CD14-positive monocyte (primary cell): ENCODE measurements around the gene GRM4. TPM values are rescaled to one million over a fixed set of nuclear protein-coding genes. Genes with fewer than 3 reads are reported as not detected.

Experiments
- DNase-seq, 3 donors: peaks; one replicate each; pipeline ENCODE4 v3.0.0-alpha.2; 2011 to 2022
- H2AFZ ChIP-seq: 2 replicates; pipeline ENCODE4 v1.6.0; 2012; ENCODE audit warnings: mild to moderate bottlenecking, low read depth, low read length, inconsistent platforms; ENCODE audit not compliant: insufficient read depth, poor library complexity, severe bottlenecking
- H3K27ac ChIP-seq, 2 donors: 1 replicate in 1 of 2; 2 replicates in 1 of 2; pipeline ENCODE4 v1.5.1; 2012 to 2013; ENCODE audit warnings: low read length in 2 of 2, control low read depth in 1 of 2, inconsistent platforms in 1 of 2, low read depth in 1 of 2, mild to moderate bottlenecking in 1 of 2
- H3K27me3 ChIP-seq, 2 donors: one replicate each; pipeline versions ENCODE4 v1.6.0 to v1.6.1; 2011 to 2013; ENCODE audit warnings: low read length in 2 of 2; ENCODE audit not compliant: control insufficient read depth in 2 of 2, insufficient read depth in 2 of 2
- H3K36me3 ChIP-seq, 2 donors: replicated peaks in 1 of 2; 1 replicate in 1 of 2; 2 replicates in 1 of 2; pipeline versions ENCODE4 v1.5.1 to v1.6.1; 2012 to 2013; ENCODE audit warnings: low read length in 2 of 2, control low read depth in 1 of 2, inconsistent platforms in 1 of 2, mild to moderate bottlenecking in 1 of 2; ENCODE audit not compliant: insufficient read depth in 2 of 2, control insufficient read depth in 1 of 2
- H3K4me1 ChIP-seq, 2 donors: 1 replicate in 1 of 2; 2 replicates in 1 of 2; pipeline versions ENCODE4 v1.5.1 to v1.6.1; 2012 to 2013; ENCODE audit warnings: low read length in 2 of 2, control low read depth in 1 of 2, inconsistent platforms in 1 of 2, mild to moderate bottlenecking in 1 of 2, moderate library complexity in 1 of 2; ENCODE audit not compliant: insufficient read depth in 2 of 2, control insufficient read depth in 1 of 2
- H3K4me2 ChIP-seq: replicated peaks from 2 replicates; pipeline ENCODE3; 2012; ENCODE audit warnings: low read length, moderate library complexity, mild to moderate bottlenecking; ENCODE audit not compliant: poor library complexity, severe bottlenecking; ENCODE audit errors: extremely low read depth
- H3K4me3 ChIP-seq, 3 experiments: fragments of 200-600 bp in 1 of 3; sonication (generic) in 1 of 3; replicated peaks in 1 of 3; 1 replicate in 2 of 3; 2 replicates in 1 of 3; pipeline ENCODE4 v1.5.1; 2011 to 2013; ENCODE audit warnings: low read length in 3 of 3, mild to moderate bottlenecking in 3 of 3, control low read depth in 2 of 3, low read depth in 2 of 3, inconsistent platforms in 1 of 3, moderate library complexity in 1 of 3
- H3K79me2 ChIP-seq: 2 replicates; pipeline ENCODE4 v1.6.0; 2012; ENCODE audit warnings: mild to moderate bottlenecking, control low read depth, inconsistent platforms, low read length, moderate library complexity; ENCODE audit not compliant: insufficient read depth
- H3K9ac ChIP-seq: 2 replicates; pipeline ENCODE4 v1.6.0; 2017; ENCODE audit warnings: low read length, mild to moderate bottlenecking; ENCODE audit not compliant: insufficient read depth, poor library complexity, severe bottlenecking
- H3K9me3 ChIP-seq, 2 donors: replicated peaks in 1 of 2; 1 replicate in 1 of 2; 2 replicates in 1 of 2; pipeline versions ENCODE4 v1.5.1 to v1.6.1; 2012 to 2013; ENCODE audit warnings: low read length in 2 of 2, control low read depth in 1 of 2; ENCODE audit not compliant: control insufficient read depth in 1 of 2, insufficient read depth in 1 of 2
- H4K20me1 ChIP-seq: 2 replicates; pipeline ENCODE4 v1.6.0; 2012; ENCODE audit warnings: mild to moderate bottlenecking, low read length, control low read depth, moderate library complexity; ENCODE audit not compliant: insufficient read depth
- H3K27ac Mint-ChIP-seq, 7 donors: one replicate each; pipeline ENCODE4 v1.8.0; 2020; ENCODE audit warnings: mild to moderate bottlenecking in 7 of 7, mixed read lengths in 7 of 7, moderate library complexity in 6 of 7, inconsistent platforms in 2 of 7
- H3K27me3 Mint-ChIP-seq, 3 donors: one replicate each; pipeline ENCODE4 v1.8.0; 2021 to 2022; ENCODE audit warnings: low read depth in 3 of 3, mild to moderate bottlenecking in 3 of 3, mixed read lengths in 3 of 3, moderate library complexity in 3 of 3, inconsistent platforms in 1 of 3
- H3K36me3 Mint-ChIP-seq, 2 donors: one replicate each; pipeline ENCODE4 v1.8.0; 2020; ENCODE audit warnings: mixed read lengths in 2 of 2, inconsistent platforms in 1 of 2, mild to moderate bottlenecking in 1 of 2
- H3K4me1 Mint-ChIP-seq: one replicate; pipeline ENCODE4 v1.8.0; 2020; ENCODE audit warnings: mild to moderate bottlenecking, mixed read lengths
- H3K4me3 Mint-ChIP-seq, 2 donors: one replicate each; pipeline ENCODE4 v1.8.0; 2020; ENCODE audit warnings: mild to moderate bottlenecking in 2 of 2, mixed read lengths in 2 of 2, moderate library complexity in 1 of 2
- H3K9me3 Mint-ChIP-seq, 7 donors: one replicate each; pipeline ENCODE4 v1.8.0; 2020 to 2022; ENCODE audit warnings: mixed read lengths in 7 of 7, mild to moderate bottlenecking in 6 of 7, moderate library complexity in 6 of 7, inconsistent platforms in 2 of 7
- CTCF ChIP-seq: fragments of 200-600 bp; IDR thresholded peaks from one replicate; pipeline ENCODE4 v1.8.0; 2022; ENCODE audit warnings: antibody characterized with exemption, mild to moderate bottlenecking
- WGBS: methylation state at CpG from one replicate; pipeline ENCODE4 v1.1.5; 2013; ENCODE audit warnings: missing lambda C conversion rate; ENCODE audit not compliant: insufficient coverage; 5-methylcytosine and 5-hydroxymethylcytosine counted together
- intact Hi-C, 2 donors: fragments of 100-400 bp; cut with micrococcal nuclease; formaldehyde crosslinking; loops; one replicate each; pipeline versions ENCODE4 v1.15.0 to v1.15.1; 2023
- polyA plus RNA-seq, 3 donors: library from polyadenylated mRNA; depleted of rRNA in 1 of 3; unstranded in 2 of 3; stranded (reverse) in 1 of 3; fragments of 300-500 nt in 2 of 3; fragments of >200 nt in 1 of 3; fragmentation: Illumina TruSeq in 2 of 3; gene quantifications; 1 replicate in 2 of 3; 2 replicates in 1 of 3; pipeline ENCODE4 v1.2.3, GENCODE V29; 2012 to 2021

GRM4 gene
- polyA plus RNA-seq, 3 donors = not detected

GRCh38 chr6:33989016-33989854, 156.7 kb downstream of the GRM4 start:
- Histone ChIP-seq H3K4me2 (no peak overlapping the region), H3K79me2 (no peaks in the 10 kb centered on the region), H3K4me3 (no peak overlapping the region), H3K27ac (no peak overlapping the region), H3K36me3 (no peaks in the 10 kb centered on the region), H3K9ac (no peak overlapping the region), H3K27me3 (no peaks in the 10 kb centered on the region), H3K9me3 (no peaks in the 10 kb centered on the region), H4K20me1 (no peaks in the 10 kb centered on the region), H3K4me1 (no peaks in the 10 kb centered on the region), H2AFZ (no peak overlapping the region)
- no peak overlapping the region for H3K4me3 Mint-ChIP-seq
- peaks cover 0 to 1% (median 0%) of the 10 kb centered on the region in 7 donors for H3K9me3 Mint-ChIP-seq
- no peaks in the 10 kb centered on the region for H3K36me3 Mint-ChIP-seq
- peaks cover 9 to 10% (median 9%) of the 10 kb centered on the region in 3 donors for H3K27me3 Mint-ChIP-seq
- WGBS = 90% methylated on average over 5 of the region's 13 CpGs
- no peak for DNase-seq
- H3K27ac Mint-ChIP-seq = no peak overlapping the region
- TF ChIP-seq CTCF = no peak
- H3K4me1 Mint-ChIP-seq = no peaks in the 10 kb centered on the region
- intact Hi-C loops = no loop called here

GRCh38 chr6:33988121-33989015, 157.5 kb downstream of the GRM4 start:
- H3K4me1 ChIP-seq = no peaks in the 10 kb centered on the region
- no peak overlapping the region for H3K4me2 ChIP-seq
- intact Hi-C loops = no loop called here
- H3K4me3 ChIP-seq = no peak overlapping the region
- no peak overlapping the region for H2AFZ ChIP-seq
- 94% methylated on average over 9 of the region's 16 CpGs for WGBS
- Mint-ChIP-seq H3K9me3 (peaks cover 0 to 1% (median 0%) of the 10 kb centered on the region in 7 donors), H3K36me3 (no peaks in the 10 kb centered on the region), H3K4me1 (peaks cover under 1% of the 10 kb centered on the region), H3K27ac (peak overlapping the region in 2 of 7 donors; percentile 3 to 62), H3K27me3 (peaks cover 3 to 9% (median 7%) of the 10 kb centered on the region in 3 donors), H3K4me3 (no peak overlapping the region)
- no peak overlapping the region for H3K9ac ChIP-seq
- DNase-seq = no peak
- TF ChIP-seq CTCF = no peak
- no peaks in the 10 kb centered on the region for H3K36me3 ChIP-seq
- H3K79me2 ChIP-seq = no peaks in the 10 kb centered on the region
- no peak overlapping the region for H3K27ac ChIP-seq
- H3K27me3 ChIP-seq = no peaks in the 10 kb centered on the region
- H4K20me1 ChIP-seq = no peaks in the 10 kb centered on the region
- no peaks in the 10 kb centered on the region for H3K9me3 ChIP-seq
